ENCODE data around the gene COL4A2.

DNA sequence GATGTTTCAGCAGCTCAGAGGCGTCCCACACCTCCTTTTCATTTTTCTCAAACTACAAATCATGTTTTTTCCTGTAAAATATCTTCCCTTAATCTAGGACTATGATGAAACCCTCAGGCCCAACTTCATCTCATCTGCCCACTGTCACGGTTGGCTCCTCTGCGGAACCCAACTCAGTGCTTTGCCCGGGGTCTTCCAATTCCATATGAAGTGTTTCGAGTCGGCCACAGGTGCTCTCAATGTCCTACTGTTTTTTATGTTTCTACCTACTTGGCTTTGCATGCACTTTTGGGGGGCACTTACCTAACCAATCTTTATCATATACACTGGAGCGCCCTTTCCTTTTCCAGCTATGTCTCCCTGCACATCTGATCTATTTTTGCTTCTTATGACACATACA, 28.2 kb upstream of the COL4A2 start:
- TF ChIP-seq EZH2 (IDR thresholded peaks at IDR 0.05; ENCODE audit: insufficient read depth, low read length) = no peak
- TF ChIP-seq, protein P1, sequence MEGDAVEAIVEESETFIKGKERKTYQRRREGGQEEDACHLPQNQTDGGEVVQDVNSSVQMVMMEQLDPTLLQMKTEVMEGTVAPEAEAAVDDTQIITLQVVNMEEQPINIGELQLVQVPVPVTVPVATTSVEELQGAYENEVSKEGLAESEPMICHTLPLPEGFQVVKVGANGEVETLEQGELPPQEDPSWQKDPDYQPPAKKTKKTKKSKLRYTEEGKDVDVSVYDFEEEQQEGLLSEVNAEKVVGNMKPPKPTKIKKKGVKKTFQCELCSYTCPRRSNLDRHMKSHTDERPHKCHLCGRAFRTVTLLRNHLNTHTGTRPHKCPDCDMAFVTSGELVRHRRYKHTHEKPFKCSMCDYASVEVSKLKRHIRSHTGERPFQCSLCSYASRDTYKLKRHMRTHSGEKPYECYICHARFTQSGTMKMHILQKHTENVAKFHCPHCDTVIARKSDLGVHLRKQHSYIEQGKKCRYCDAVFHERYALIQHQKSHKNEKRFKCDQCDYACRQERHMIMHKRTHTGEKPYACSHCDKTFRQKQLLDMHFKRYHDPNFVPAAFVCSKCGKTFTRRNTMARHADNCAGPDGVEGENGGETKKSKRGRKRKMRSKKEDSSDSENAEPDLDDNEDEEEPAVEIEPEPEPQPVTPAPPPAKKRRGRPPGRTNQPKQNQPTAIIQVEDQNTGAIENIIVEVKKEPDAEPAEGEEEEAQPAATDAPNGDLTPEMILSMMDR (IDR thresholded peaks at IDR 0.05; ENCODE audit: insufficient read depth, low read depth, low read length) = no peak

Data from astrocyte (in vitro differentiated cells and primary cell).